ENCODE results near the gene AMY2A.
"Not testable (repeated sequence)": the region's sequence is repeated elsewhere in the genome, so short reads cannot be mapped to it uniquely, and the experiment has no call there.

- not testable (repeated sequence) for TF ChIP-seq POLR2AphosphoS5 (IDR thresholded peaks at IDR 0.05; ENCODE audit: borderline replicate concordance, low read depth, low read length); EZH2 (IDR thresholded peaks at IDR 0.05)
Observed at GRCh38 chr1:103655460-103655859, 38.2 kb downstream of the AMY2A start, which contains the start of gene AMY1A.
